NCI-H460 (cell line): Measurements from ENCODE around the gene RNF130. TPM values are rescaled to one million over a fixed set of nuclear protein-coding genes. Genes with fewer than 3 reads are reported as not detected.
"Not testable (repeated sequence)": the region's sequence is repeated elsewhere in the genome, so short reads cannot be mapped to it uniquely, and the experiment has no call there.

Experiments
- DNase-seq: peaks from one replicate; pipeline ENCODE4 v3.0.0-alpha.2; 2016; ENCODE audit warnings: low read depth; ENCODE audit errors: extremely low read depth
- total RNA-seq: library from RNA; depleted of rRNA; stranded (reverse); fragments of >200 nt; shearing (Covaris generic); gene quantifications from 2 replicates; pipeline ENCODE4 v1.2.3, GENCODE V29; 2014

The RNF130 gene
- total RNA-seq, 1 experiment from 2014 or later = 61.6 TPM

GRCh38 chr5:180026320-180026719 is 45.2 kb downstream of the RNF130 start:
- peak; percentile 9 for DNase-seq

GRCh38 chr5:180021900-180022299 is 49.7 kb downstream of the RNF130 start:
- DNase-seq = no peak

GRCh38 chr5:180020176-180020575 is 51.4 kb downstream of the RNF130 start:
- DNase-seq = no peak

- DNase-seq = no peak
These were observed 53.1 kb downstream of the RNF130 start for GRCh38 chr5:180018347-180019060.

GRCh38 chr5:180015523-180015922 is 56.0 kb downstream of the RNF130 start:
- DNase-seq = not testable (repeated sequence)

GRCh38 chr5:180013678-180014077 is 57.9 kb downstream of the RNF130 start:
- DNase-seq = no peak

- DNase-seq = no peak
These were observed 59.2 kb downstream of the RNF130 start for GRCh38 chr5:180012316-180012715.

- DNase-seq = no peak
These were observed 60.9 kb downstream of the RNF130 start for GRCh38 chr5:180010636-180011035.

- no peak for DNase-seq
These were observed 62.0 kb downstream of the RNF130 start for GRCh38 chr5:180009581-180009980.

- no peak for DNase-seq
These were observed 63.1 kb downstream of the RNF130 start for GRCh38 chr5:180008433-180008832.

- no peak for DNase-seq
These were observed 64.0 kb downstream of the RNF130 start for GRCh38 chr5:180007582-180007981.

- DNase-seq = no peak
These were observed 65.4 kb downstream of the RNF130 start for GRCh38 chr5:180006141-180006540.

GRCh38 chr5:180003127-180003526 is 68.4 kb downstream of the RNF130 start:
- DNase-seq = no peak

- DNase-seq = no peak
These were observed 69.8 kb downstream of the RNF130 start for GRCh38 chr5:180001742-180002141.

GRCh38 chr5:180001136-180001535 is 70.4 kb downstream of the RNF130 start:
- no peak for DNase-seq

GRCh38 chr5:179998485-179998884 is 73.1 kb downstream of the RNF130 start:
- no peak for DNase-seq

- no peak for DNase-seq
These were observed 76.8 kb downstream of the RNF130 start for GRCh38 chr5:179994583-179995323.

GRCh38 chr5:179992855-179993254 is 78.7 kb downstream of the RNF130 start:
- not testable (repeated sequence) for DNase-seq

GRCh38 chr5:179991106-179991505 is 80.5 kb downstream of the RNF130 start:
- DNase-seq = no peak

- not testable (repeated sequence) for DNase-seq
These were observed 81.0 kb downstream of the RNF130 start for GRCh38 chr5:179990525-179990924.

GRCh38 chr5:179986328-179986727 is 85.2 kb downstream of the RNF130 start:
- no peak for DNase-seq

- DNase-seq = no peak
These were observed 89.9 kb downstream of the RNF130 start for GRCh38 chr5:179981636-179982035.
